DMS 273 (cell line): ENCODE measurements around the gene AQP7.
"Not testable (repeated sequence)": the region's sequence is repeated elsewhere in the genome, so short reads cannot be mapped to it uniquely, and the experiment has no call there.

Experiments used
- DNase-seq: peaks from one replicate; lab custom pipeline; 2025; ENCODE audit not compliant: unreplicated experiment; lab: John Stamatoyannopoulos, UW

AQP7 gene

DNA sequence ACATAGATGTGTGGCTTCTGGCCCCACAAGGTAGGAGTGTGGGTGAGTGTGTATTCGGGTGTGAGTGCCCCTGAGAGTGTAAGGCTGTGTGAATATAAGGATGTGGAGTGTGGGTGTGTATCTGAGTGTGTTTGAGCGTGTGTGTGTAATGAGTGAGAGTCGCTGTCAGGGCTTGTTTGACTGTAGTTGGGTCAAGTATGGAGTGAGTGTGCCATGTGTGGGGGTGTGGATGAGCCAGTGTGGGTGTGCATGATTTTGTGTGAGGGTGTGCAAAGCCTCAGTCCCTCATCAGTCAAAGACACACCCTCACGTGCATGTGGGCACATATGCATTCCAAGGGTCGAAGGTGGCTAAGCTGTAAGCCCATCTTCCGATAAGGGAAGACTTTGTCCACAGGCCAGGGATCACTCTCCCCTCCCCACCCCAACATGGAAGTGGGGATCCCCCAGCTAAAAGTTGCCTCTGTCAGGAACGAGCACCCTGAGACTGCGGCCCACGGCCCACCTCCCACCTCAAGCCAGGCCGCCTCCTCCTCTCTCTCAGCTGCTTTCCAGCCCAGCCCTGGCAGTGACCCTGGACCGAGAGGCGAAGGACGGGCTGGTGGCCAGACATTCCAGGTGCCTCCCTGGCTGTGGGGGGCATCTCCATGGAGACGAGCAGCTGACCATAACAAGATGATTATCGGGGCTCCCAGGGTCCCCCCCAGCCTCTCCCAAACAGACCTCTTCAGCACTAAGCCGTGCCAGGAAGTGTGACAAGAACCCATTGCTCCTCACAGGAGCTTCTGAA, 32.1 kb upstream of the AQP7 start:
- DNase-seq: no peak

DNA sequence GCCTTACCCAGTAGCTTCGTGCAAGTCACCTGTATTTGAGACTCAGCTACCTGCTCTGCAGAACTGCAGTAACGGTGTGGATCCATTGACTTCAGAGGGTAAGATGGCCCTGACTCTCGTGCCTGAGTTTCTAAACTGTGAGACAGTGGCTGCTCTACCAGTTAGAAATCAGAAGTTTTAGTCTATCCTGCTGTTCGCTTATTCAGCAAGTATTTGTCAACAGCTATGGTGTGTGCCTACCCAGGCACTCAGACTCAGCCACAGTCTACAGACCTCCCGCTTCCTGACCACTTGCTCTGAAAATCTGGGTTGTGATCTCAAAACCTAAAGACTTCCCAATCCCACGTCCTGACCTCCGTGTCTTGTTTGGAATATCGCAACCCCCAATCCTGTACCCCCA, 31.5 kb upstream of the AQP7 start:
- DNase-seq: no peak

DNA sequence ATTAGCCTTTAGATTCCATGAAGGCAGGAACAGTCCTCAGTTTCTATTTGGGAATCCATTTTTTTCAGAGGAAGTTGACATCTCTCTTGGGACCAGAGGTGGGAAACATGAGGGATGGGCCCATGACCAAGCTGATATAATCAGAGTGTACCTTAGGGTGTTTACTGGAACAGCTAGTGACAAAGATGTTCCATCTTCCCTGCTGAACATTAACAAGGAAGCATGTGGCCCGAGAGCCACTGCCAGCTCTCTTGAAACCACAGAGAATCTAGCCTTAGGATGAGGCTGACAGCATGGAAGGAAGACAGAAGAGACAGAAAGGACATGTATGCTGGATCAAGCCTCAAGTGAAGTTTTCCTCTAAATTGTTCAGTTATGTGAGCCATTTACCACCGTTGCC, 29.1 kb upstream of the AQP7 start:
- no peak for DNase-seq

DNA sequence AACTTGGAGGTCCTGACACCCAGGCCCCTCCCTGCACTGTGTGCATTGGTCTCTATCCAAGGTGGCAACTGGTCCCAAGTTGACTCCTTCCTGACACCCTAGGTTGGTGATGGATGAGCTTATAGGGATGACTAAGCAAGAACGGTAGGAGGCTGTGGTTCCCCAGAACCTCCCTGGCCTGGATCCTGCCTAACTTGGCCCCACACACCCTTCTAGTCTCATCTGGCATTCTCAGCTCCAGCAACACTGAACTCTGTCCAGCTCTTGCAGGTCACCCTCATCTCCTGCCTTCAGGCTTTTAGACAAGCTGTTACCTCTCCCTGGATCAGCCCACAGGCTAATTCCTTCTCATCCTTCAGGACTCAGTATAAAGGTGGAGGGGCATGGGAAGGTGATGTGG, 28.6 kb upstream of the AQP7 start:
- DNase-seq: no peak

DNA sequence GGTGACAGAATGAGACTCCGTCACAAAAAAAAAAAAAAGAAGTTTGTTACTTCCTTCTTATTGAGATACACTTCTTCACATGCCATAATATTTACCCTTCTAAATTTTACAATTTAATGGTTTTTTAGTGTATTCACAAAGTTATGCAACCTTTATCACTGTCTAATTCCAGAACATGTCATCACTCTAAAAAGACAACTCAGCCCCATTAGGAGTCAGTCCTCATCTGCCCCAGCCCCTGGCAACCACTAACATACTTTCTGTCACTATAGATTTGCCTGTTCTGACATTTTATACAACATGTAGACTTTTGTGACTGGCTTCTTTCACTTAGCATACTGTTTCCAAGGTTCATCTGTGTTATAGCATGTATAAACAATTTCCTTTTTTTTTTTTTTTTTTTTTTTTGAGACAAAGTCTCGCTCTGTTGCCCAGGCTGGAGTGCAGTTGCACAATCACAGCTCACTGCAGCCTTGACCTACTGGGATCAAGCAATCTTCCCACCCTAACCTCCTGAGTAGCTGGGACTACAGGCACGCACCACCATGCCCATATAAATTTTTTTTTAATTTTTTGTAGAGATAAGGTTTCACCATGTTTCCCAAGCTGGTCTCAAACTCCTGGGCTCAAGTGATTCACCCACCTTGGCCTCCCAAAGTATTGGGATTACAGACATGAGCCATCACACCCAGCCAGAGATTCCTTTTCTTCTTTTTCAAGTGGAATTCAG, 27.1 kb upstream of the AQP7 start:
- no peak for DNase-seq

DNA sequence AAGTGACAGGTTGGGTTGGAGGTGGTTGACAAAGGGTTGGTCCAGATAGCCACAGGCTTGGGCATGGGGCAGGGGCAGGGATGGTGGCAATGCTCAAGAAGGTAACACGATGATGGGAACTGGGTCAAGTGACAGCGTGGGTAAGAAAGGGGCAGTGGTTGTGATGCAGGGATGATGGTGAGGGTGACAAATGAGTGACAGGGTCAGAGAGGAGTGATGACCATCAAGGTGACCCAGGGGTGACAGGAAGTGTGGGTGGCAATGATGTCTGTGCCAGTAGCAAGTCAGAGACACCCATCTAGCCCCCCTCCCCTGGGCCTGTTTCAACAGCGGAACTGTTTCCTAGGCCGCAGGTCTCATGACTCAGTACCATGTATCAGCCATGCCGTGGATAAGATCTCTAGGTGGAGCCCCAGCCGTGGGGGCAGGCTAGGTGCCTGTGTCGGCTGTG, 24.5 kb upstream of the AQP7 start:
- no peak for DNase-seq

DNA sequence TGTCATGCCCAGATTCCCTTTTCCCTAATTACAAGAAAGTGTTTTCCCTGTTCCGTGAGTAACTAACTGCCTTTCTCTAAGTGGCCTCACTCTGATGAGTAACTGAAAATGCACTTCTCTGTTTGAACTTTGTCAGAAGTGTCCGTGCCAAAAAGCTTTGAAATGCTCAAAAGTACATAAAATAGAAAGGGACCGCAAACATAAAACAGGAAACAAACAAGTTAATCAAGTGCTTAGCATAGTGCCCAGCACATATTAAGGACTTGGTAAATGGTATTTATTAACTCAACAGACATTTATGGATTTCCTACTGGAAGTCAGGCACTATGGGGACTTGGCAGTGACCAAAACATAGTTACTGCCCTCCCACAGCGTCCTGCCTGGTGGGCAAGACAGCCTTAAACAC, 22.8 kb upstream of the AQP7 start:
- no peak for DNase-seq

DNA sequence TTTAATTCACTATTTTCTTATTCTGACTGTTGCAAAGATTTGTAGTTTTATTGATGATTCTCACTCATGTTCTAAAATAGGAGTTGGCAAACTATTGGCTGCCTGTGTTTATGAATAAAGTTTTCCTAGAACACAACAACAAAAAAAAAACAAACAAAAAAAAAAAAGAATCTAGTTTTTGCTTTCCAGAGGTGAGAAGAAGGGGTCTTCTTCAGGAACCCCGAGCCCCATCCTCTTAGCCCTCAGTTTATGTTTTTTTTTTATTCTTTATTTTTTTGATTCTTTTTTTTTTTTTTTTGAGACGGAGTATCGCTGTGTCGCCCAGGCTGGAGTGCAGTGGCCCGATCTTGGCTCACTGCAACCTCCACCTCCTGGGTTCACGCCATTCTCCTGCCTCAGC, 22.1 kb upstream of the AQP7 start:
- DNase-seq: not testable (repeated sequence)

DNA sequence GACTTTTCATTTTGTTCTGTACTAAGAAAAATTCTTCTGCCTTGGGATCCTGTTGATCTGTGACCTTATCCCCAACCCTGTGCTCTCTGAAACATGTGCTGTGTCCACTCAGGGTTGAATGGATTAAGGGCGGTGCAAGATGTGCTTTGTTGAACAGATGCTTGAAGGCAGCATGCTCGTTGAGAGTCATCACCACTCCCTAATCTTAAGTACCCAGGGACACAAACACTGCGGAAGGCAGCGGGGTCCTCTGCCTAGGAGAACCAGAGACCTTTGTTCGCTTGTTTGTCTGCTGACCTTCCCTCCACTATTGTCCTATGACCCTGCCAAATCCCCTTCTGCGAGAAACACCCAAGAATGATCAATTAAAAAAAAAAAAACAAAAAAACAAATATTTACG, 21.7 kb upstream of the AQP7 start:
- DNase-seq: not testable (repeated sequence)

DNA sequence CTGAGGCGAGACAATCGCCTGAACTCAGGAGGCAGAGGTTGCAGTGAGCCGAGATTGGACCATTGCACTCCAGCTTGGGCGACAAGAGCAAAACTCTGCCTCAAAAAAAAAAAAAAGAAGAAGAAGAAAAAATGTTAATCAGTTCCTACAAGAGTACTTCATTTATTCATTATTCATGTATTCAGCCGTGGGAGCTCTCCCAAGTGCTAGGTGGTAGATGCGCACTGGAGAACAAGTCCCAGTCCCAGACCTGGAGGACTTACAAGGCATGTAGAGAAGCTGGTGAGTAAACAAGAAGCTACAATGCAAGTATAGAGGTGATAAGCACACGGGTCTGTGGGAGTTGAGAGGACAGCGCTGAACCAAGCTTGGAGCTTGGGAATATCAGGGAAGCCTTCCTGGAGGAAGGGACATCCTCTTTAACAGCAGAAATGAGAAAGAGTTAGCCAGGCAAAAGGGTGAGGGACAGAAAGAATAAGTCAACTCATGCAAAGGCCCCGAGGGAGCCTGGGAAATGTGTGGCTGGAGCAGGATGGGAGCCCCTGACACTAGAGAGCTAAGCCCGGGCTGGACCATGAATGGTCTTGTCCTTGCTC, 17.4 kb upstream of the AQP7 start:
- DNase-seq: no peak

DNA sequence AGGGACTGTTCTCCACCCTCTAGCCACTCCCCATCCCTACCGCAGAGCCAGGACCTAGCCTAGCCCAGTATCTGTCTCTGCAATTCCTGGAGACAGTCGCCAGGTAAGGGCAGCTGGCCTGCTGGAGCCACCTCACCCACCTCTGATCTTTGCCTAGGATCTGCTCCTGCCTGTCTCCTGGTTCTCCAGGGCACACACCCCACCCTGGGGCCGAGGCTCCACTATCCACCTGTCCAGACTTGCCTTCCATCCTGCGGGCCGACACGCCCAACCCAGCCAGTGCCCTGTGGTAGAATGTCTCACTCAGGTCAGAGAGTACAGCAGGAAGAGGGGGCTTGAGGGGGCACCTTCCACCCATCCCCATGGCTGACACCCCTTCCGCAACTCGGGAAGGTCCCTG, 15.7 kb upstream of the AQP7 start:
- no peak for DNase-seq

DNA sequence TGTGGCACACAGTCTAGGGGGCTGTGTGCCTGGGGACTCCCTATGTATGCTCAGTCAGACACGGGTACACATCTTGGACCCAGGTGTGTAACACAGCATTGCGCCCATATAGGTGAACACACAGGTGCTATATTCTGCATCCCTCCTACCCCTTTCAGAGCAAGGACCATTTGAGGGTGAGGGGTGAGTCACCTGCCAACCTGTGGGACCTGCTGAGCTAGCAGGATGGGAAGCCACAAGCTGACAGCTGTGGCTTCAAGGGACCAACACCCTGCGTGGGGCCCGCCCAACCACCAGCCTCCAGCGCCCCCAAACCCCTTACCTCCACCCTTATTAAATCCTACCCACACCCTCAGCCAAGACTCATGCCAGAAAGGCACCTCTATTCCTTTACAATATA, 14.6 kb upstream of the AQP7 start:
- DNase-seq: no peak

DNA sequence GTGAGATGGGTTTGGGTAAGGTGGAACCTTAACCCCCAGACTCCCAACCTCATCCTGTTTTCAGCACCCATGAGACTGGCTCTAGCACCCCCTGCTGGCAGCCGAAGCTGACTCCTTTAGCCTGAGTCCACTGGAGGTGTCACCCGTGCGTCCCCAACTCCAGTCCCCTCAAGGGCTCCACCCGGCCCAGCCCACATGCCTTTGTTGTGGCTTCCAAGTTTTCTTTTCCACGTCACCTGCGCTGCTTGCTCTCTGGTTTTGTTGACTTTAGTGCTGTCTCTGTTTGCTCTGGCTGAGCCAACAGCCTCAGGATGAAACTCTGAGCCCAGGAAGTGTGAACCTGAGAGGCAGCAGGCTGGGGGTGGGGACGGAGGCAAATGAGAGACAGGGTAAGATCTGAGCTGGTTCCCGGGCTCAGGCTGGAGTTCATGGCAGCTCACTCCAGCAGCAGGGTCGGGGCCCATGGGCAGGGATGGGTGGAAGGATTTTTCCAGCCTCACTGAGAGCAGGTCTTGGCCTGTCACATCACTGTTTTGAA, 13.2 kb upstream of the AQP7 start:
- DNase-seq: peak; percentile 67

DNA sequence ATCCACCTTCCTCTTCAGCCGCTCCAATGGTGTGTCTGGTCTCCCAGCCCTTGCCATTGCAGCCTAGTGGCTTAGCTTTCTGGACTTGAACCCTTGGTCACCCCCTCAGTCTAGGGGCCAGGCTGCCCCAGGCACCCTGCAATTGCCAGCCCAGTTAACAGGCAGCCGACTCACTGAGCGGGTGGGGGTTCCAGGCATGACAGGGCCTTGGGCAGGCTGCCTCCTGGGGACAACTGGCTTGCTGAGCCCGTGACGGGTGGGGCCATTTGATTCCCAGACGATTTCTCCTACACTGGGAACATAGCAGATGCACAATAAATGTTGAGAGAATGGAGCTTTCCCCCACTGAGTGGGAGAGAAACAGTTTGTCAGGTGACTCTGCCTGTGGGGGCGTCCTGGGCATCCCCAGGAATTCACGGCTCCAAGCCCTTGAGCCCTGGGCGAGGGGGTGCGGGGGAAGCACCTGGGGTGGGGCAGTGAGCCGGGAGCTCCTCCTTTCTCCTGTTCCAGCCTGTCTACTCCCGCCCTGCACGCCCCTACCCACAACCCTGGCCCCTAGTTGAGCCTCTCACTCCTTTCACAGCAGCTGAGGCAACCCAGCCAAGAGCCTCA, 12.6 kb upstream of the AQP7 start:
- DNase-seq: no peak

DNA sequence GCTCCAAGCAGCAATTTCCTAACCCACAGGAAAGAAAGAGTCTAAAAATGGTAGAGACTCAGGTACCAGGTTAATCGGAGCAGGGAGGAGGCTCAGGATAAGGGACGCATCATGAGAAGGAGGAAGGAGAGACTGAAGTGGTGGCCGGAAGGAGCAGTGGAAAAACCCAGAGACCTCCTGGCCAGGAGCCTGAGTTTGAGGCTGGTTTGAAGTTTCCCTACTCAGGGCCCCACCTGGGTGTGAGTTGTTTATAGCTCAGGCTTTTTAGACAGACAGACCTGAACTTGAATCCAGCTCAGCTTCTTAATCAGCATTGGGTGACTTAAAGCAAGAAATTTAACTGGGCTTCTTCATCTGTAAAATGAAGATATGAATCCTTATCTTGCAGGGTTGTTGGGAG, 11.9 kb upstream of the AQP7 start:
- DNase-seq: no peak

DNA sequence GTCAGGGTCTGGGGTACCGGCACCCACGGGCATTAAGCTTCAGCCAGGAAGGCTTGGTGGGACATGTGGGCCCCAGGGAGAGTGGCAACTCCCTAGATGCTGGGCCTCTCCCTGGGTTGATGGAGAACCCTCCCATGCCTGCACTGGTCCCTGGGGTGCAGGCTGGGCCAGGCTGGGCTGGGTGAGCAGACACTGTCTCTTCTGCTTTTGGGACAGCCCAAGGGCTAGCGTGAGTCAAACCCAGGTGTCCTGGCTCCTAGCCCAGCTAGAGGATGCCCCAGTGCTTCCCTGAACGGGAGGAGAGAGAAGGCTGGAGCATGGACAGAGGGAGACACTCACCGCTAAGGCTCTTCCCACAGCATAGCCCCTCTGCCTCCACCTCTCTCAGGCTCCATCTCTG, 5.7 kb upstream of the AQP7 start:
- no peak for DNase-seq

DNA sequence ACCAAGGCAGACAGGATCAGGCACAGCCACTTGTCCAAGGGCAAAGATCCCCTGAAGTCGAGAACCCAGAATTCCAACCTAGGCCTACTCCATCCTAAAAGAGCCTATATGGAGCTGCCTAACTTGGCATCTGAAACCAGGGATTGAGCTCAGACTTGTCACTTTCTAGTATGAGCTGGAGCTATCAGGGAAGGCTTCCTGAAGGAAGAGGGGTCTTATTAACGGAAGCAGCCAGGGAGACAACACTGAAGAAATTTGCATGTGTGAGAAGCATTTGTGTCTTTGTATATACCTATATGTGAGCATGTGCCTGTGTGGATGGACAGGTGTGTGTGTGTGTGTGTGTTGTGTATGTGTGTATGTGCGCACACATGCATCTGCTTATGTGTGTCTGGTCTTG, 4.7 kb upstream of the AQP7 start:
- no peak for DNase-seq

DNA sequence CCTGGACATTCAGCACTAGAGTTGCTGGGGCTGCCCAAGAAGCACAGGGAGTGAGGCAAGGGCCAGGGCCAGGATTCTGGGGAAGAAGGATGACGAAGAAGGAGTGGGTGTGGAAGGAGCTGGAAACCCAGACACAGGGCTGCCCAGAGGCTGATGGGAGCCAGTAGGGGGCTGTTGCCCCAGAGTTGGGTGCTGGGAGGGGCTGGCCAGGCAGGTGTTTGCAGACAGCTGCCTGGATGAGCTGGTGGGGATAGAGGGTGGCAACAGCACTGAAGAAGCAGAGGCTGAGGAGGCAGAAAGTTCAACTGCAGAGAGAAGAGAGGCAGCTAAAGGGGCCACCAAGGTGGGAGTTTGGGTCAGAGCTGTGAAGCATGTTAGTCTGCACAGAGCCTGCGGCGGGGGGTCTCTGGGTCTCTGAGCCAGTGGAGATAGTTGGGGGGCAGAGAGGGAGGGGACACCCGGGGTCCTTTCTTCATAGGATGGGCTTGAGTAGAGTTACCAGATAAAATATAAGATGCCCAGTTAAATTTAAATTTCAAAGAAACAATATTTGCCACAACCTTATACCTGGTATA, 2.5 kb upstream of the AQP7 start:
- DNase-seq: no peak

DNA sequence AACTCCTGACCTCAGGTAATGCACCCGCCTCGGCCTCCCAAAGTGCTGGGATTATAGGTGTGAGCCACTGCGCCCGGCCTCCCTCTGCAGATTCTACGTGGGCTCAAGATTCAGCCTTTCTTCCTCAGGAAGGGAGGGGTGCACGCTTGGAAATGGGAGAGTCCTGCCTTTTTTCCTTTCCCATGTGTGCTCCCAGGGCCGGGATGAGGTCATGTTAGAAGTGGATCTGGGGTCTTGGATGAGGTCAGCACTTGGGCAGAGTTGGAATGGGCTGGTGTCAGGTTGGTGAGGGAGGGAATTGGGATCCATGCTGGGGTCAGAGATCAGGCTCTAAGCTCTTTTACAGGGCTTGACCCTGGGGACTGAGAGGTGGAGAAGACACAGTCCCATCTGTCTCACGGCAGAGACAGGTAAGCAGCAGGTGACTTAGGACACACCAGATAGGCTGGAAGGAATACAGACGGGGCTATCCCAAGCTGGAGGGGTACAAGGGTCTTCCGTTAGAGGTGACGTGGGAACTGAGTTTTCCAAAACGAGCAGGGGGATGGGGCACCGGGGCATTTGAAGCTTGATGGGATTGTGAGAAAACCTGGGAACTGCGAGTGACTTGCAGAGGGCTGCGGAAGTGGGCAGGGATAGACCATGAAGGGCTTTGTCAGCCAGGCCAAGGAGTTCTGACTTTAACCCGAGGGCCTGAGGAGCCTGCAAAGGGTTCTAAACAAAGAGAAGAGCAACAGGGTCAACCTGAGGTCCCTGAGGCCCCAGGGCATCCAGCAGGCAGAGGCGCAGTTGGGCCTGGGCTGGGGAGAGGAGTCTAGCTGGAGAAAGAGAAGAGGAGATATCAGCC, 1.8 kb upstream of the AQP7 start:
- DNase-seq: no peak

DNA sequence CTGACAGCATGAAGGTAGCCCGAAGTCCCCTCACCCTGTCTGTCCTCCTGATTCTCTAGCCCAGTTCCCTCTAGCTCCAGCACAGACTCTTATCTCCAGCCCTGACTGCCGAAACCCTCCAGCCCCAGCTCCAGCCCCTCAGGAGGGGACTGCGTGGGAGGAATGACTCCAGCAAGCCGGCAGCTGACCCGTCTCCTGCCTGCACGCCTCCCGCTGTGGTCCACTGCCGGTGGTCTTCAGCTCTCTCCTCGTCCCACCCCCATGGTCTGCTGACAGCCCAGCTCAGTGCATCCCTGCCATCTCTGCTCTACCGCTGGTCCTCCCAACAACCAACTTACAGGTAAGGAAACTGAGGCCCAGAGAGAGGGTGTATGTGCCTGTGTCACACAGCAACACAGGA, 559 bp downstream of the AQP7 start:
- not testable (repeated sequence) for DNase-seq
